Measurements from ENCODE around the gene UQCRC1. TPM values are rescaled to one million over a fixed set of nuclear protein-coding genes. Genes with fewer than 3 reads are reported as not detected.

The UQCRC1 gene
- total and polyA plus RNA-seq, 3 donors from 2014 or later = 281 to 287 (median 282) TPM

DNA sequence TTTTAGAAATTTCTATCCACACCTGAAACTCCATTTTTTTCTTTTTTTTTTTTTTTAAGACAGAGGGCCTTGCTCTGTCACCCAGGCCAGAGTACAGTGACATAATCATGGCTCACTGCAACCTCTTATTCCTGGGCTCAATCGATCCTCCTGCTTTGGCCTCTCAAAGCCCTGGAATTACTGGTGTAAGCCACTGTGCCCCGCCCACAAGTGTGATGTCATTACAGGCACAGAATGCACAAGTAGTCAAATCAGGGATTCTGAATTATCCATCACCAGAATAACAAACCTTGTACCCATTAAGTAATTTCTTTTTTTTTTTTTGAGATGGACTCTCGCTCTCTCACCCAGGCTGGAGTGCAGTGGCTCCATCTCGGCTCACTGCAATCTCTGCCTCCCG lies 1.9 kb downstream of the UQCRC1 start:
- DNase-seq = no peak
- H3K9me3 ChIP-seq = no peaks in the 10 kb centered on the region
- 92 to 95% methylated on average over 5 of the region's 5 CpGs for WGBS, 2 donors
- H3K27ac ChIP-seq = no peak overlapping the region
- no peaks in the 10 kb centered on the region for H3K27me3 ChIP-seq
- peaks cover 8% of the 10 kb centered on the region for H3K4me1 ChIP-seq
- intact Hi-C loops (cut with DNase I; ENCODE audit: low total_unique reads) = no loop called here
- H3K4me3 ChIP-seq = no peak overlapping the region
- H3K36me3 ChIP-seq (ENCODE audit: low read depth, missing control alignments) = no peaks in the 10 kb centered on the region
- no peak for TF ChIP-seq POLR2A (IDR thresholded peaks at IDR 0.05)
- TF ChIP-seq CTCF (IDR thresholded peaks at IDR 0.05) = no peak

- WGBS, 2 donors = 51 to 88% methylated on average over 2 of the region's 2 CpGs
- Histone ChIP-seq H3K9me3 (no peaks in the 10 kb centered on the region), H3K27ac (no peak overlapping the region), H3K36me3 (ENCODE audit: low read depth, missing control alignments) (no peaks in the 10 kb centered on the region), H3K4me1 (peaks cover 24% of the 10 kb centered on the region), H3K27me3 (no peaks in the 10 kb centered on the region), H3K4me3 (no peak overlapping the region)
- intact Hi-C loops (cut with DNase I; ENCODE audit: low total_unique reads) = no loop called here
- TF ChIP-seq CTCF (IDR thresholded peaks at IDR 0.05) = no peak
- TF ChIP-seq POLR2A (IDR thresholded peaks at IDR 0.05) = no peak
- DNase-seq = no peak
Observed at GRCh38 chr3:48601622-48601994, 7.8 kb downstream of the UQCRC1 start.

- peaks cover 24% of the 10 kb centered on the region for H3K4me1 ChIP-seq
- no peaks in the 10 kb centered on the region for H3K27me3 ChIP-seq
- H3K36me3 ChIP-seq (ENCODE audit: low read depth, missing control alignments) = no peaks in the 10 kb centered on the region
- H3K4me3 ChIP-seq = no peak overlapping the region
- no peak for DNase-seq
- TF ChIP-seq POLR2A (IDR thresholded peaks at IDR 0.05) = no peak
- no peaks in the 10 kb centered on the region for H3K9me3 ChIP-seq
- 92 to 100% methylated on average over 6 to 19 of the region's 19 CpGs for WGBS, 2 donors
- H3K27ac ChIP-seq = no peak overlapping the region
- intact Hi-C loops (cut with DNase I; ENCODE audit: low total_unique reads) = no loop called here
Observed at GRCh38 chr3:48600711-48601621, 8.5 kb downstream of the UQCRC1 start.

DNA sequence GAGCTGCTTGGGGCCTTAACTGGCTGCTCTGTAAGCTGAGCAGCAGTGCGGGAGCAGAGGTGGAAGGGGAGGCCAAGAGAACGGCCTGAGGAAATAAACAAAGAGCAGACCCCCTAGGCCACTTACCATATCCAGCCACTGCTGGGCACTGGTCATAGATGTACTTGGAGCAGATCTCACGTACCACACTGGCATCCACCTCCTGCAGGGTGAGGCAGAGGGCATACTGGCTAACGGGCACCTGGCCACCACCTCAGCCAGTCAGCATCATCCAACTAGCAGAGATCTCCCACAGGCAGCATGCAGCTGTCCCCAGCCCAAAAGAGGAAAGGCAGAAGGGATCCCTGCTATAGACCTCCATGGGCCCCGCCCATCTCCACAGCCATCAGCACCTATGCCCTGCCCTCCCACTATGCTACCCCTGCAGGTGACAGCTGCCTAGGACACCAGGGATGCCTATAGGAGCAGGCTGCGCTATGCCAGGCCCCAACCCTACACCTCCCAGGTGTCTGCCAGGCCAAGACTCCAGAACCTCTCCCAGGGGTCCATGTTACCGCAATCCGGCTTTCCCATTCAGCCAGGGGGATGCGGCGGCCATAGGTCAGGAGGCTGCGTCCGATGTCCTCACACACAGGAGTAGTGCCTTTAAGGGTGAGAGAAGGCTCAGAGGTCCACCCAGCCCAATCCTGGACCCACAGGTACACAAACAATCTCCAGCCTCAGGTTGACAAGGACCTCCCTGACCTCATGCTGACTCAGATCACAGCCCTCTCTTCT lies 9.7 kb downstream of the UQCRC1 start:
- TF ChIP-seq CTCF (IDR thresholded peaks at IDR 0.05) (no peak), POLR2A (IDR thresholded peaks at IDR 0.05) (no peak)
- Histone ChIP-seq H3K27me3 (no peaks in the 10 kb centered on the region), H3K27ac (peak overlapping the region in 1 of 2 donors; percentile 75), H3K4me3 (no peak overlapping the region), H3K4me1 (peaks cover 33% of the 10 kb centered on the region), H3K9me3 (no peaks in the 10 kb centered on the region), H3K36me3 (ENCODE audit: low read depth, missing control alignments) (no peaks in the 10 kb centered on the region)
- DNase-seq = no peak
- WGBS, 2 donors = 91 to 95% methylated on average over 12 of the region's 12 CpGs
- intact Hi-C loops (cut with DNase I; ENCODE audit: low total_unique reads) = no loop called here

DNA sequence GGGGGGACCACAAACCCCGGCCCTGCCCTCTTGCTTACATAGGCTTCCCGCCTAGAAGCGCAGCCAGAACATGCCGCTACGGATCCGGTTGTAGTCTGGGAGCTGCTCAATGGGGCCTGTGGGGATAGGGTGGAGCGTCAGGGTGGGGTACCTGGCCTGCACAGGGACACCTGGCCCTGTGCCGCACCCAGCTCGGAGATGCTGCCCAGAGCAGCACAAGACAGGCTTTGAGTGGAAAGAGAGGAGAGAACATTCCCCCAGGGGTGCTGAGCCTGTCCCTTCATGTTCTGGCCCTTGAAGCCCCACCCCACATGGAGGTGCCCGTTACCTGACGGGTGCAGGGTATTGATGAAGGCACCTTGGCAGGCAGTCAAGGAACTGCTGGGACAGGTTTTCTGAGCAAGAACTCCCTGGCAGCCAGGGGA lies 10.4 kb downstream of the UQCRC1 start:
- peak; percentile 32 for DNase-seq
- 60 to 62% methylated on average over 10 to 11 of the region's 11 CpGs for WGBS, 2 donors
- intact Hi-C loops (cut with DNase I; ENCODE audit: low total_unique reads) = no loop called here
- H3K4me1 ChIP-seq = peaks cover 33% of the 10 kb centered on the region
- H3K27ac ChIP-seq = peak overlapping the region; percentile 14 to 75
- H3K36me3 ChIP-seq (ENCODE audit: low read depth, missing control alignments) = no peaks in the 10 kb centered on the region
- no peaks in the 10 kb centered on the region for H3K27me3 ChIP-seq
- no peaks in the 10 kb centered on the region for H3K9me3 ChIP-seq
- H3K4me3 ChIP-seq = no peak overlapping the region
- no peak for TF ChIP-seq POLR2A (IDR thresholded peaks at IDR 0.05)
- TF ChIP-seq CTCF (IDR thresholded peaks at IDR 0.05) = no peak
